Kidney epithelial cell (primary cell): Measurements from ENCODE around the gene DMPK. TPM values are rescaled to one million over a fixed set of nuclear protein-coding genes. Genes with fewer than 3 reads are reported as not detected.

Experiments used
- DNase-seq: peaks from one replicate; pipeline ENCODE4 v3.0.0-alpha.2; 2010; ENCODE audit warnings: low read depth
- H3K27me3 ChIP-seq: 2 replicates; pipeline ENCODE4 v1.6.0; 2011; ENCODE audit warnings: low read length; ENCODE audit not compliant: control insufficient read depth, insufficient read depth
- H3K36me3 ChIP-seq: 2 replicates; pipeline ENCODE4 v1.5.1; 2011; ENCODE audit warnings: low read length; ENCODE audit not compliant: control insufficient read depth, insufficient read depth
- H3K4me3 ChIP-seq: 2 replicates; pipeline ENCODE4 v1.5.1; 2011; ENCODE audit warnings: low read depth, mild to moderate bottlenecking, control low read depth, low read length
- total RNA-seq: library from RNA; depleted of rRNA; stranded (reverse); fragments of >200 nt; gene quantifications from 2 replicates; pipeline ENCODE4 v1.2.3, GENCODE V29; 2015
- TF ChIP-seq, protein P1 (sequence below): IDR thresholded peaks from 2 replicates; pipeline ENCODE4 v1.5.1; 2011; ENCODE audit warnings: mild to moderate bottlenecking, moderate library complexity, low read length, control low read depth, inconsistent platforms; ENCODE audit not compliant: insufficient read depth, poor library complexity, severe bottlenecking

Gene DMPK, protein sequence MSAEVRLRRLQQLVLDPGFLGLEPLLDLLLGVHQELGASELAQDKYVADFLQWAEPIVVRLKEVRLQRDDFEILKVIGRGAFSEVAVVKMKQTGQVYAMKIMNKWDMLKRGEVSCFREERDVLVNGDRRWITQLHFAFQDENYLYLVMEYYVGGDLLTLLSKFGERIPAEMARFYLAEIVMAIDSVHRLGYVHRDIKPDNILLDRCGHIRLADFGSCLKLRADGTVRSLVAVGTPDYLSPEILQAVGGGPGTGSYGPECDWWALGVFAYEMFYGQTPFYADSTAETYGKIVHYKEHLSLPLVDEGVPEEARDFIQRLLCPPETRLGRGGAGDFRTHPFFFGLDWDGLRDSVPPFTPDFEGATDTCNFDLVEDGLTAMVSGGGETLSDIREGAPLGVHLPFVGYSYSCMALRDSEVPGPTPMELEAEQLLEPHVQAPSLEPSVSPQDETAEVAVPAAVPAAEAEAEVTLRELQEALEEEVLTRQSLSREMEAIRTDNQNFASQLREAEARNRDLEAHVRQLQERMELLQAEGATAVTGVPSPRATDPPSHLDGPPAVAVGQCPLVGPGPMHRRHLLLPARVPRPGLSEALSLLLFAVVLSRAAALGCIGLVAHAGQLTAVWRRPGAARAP
- 17.7 and 17.8 TPM in 2 replicates for total RNA-seq

DNA sequence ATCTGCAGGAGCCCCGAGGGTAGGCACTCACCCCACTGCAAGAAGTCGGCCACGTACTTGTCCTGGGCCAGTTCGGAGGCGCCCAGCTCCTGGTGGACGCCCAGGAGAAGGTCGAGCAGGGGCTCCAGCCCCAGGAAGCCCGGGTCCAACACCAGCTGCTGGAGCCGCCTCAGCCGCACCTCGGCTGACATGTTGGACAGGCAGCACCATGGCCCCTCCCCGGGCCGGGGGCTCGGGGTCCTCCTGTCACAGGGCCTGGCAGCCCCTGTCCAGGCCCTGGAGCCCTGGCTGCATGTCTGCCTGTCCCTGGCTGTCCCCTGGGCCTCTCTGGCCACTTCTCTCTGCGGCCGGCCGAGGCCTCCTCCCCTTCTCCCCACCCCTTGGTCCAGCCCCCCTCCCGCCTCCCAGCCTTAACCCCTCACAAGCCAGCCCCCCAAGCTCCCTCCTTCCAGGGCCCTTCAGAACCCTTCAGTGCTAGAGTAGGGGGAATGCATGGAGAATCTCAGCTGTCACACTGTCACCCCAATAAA, at the start of gene DMPK:
Gene DMPK, minus strand, starts transcription at position 329 of the 530 bp plus-strand sequence. Its CDS starts 138 bp downstream, at position 191.
- no peak for DNase-seq
- H3K4me3 ChIP-seq = no peak within 1 kb of the TSS
- TF ChIP-seq, protein P1, sequence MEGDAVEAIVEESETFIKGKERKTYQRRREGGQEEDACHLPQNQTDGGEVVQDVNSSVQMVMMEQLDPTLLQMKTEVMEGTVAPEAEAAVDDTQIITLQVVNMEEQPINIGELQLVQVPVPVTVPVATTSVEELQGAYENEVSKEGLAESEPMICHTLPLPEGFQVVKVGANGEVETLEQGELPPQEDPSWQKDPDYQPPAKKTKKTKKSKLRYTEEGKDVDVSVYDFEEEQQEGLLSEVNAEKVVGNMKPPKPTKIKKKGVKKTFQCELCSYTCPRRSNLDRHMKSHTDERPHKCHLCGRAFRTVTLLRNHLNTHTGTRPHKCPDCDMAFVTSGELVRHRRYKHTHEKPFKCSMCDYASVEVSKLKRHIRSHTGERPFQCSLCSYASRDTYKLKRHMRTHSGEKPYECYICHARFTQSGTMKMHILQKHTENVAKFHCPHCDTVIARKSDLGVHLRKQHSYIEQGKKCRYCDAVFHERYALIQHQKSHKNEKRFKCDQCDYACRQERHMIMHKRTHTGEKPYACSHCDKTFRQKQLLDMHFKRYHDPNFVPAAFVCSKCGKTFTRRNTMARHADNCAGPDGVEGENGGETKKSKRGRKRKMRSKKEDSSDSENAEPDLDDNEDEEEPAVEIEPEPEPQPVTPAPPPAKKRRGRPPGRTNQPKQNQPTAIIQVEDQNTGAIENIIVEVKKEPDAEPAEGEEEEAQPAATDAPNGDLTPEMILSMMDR = no peak
- no peaks in the 10 kb centered on the region for H3K27me3 ChIP-seq
- peaks cover 2% of the 10 kb centered on the region for H3K36me3 ChIP-seq

DNA sequence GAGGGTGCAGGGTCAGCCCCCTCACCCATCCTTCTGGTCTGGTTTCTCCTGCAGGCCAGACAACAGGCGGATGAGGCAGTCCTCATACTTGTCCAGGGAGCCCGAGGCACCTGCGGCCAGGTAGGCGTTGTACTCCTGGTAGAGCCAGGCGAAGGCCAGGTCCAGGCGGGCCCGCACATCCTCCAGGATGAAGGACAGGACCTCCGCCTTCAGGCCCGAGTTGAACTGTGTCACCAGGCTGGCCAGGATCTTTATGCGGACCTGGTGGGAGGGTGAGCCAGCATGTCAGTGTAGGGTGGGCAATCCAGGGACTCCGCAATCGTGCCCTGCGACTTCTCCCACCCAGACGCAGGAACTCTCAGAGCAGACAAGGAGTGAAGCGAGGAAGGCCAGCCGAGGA, 46.7 kb upstream of the DMPK start:
- no peak for DNase-seq
- no peak overlapping the region for H3K4me3 ChIP-seq
- TF ChIP-seq, protein P1 = no peak
- peaks cover 8% of the 10 kb centered on the region for H3K36me3 ChIP-seq
- H3K27me3 ChIP-seq = no peaks in the 10 kb centered on the region

DNA sequence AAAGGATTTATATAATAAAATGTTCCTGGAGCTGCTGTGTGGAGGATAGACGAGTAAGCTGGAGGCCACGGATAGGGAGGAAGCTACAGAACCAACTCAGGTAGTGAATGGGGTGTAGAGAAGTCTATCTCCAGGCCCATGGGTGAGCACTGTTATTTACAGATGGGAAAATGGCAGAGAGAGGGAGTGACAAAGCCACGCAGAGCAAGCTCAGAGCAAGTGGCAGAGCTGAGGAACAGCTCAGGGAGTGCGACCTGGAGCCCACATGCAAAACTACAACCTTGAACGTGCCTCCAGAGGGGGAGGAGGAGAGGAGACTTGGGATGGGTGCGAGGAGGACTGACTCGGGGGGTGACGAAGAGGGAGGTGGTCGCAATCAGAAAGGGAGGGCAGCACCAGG, 46.2 kb upstream of the DMPK start:
- TF ChIP-seq, protein P1 = no peak
- Histone ChIP-seq H3K27me3 (no peaks in the 10 kb centered on the region), H3K4me3 (no peak overlapping the region), H3K36me3 (peaks cover 8% of the 10 kb centered on the region)
- DNase-seq = no peak

DNA sequence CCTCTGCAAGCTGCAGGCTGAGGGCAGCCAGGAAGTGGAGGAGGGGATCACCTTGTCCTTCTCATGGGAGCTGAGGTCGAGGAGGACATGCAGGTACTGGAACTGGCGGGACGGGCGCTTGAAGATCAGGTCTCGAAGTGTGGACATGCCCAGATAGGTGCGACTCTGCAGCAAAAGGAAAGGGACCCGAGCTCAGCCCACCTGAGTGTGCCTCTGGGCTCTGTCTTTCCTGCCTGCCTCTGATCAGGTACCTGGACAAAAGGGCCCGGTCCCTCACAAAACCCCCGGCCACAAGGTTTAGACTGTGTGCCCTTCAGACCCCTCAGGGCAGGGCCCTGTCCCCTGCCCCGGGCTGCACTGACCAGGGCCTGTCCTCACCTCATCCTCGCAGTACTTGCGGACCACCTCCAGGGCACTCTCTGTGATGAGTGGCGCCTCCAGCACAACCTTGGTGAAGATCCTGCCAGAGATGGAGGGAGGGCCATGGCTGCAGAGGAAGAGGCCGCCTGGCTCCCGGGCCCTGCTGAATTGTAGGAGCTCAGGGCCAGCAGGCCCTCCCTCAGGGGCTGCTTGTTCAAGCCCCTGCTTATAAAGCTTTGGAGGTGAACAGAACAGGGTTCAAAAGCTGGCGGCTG, 45.3 kb upstream of the DMPK start:
- peaks cover 8% of the 10 kb centered on the region for H3K36me3 ChIP-seq
- H3K4me3 ChIP-seq = no peak overlapping the region
- H3K27me3 ChIP-seq = no peaks in the 10 kb centered on the region
- TF ChIP-seq, protein P1 = no peak
- no peak for DNase-seq

DNA sequence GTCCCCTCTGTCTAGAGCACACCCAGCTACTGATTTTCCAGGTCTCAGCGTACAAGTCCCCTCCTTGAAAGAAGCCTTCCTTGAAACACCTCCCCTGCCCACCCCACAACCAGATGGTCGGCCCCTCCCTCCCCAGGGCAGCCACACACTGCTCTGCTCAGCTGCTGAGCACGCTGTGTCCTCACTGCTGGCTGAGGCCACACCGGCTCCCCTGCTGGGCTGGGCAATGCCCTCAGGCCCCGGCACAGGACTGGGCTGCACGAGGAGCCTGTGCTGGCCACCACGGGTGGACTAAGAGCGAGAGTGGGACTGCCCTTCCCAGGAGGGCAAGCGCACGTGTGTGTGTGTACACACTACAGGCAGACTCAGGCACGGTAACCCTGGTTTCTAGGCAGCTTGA, 44.6 kb upstream of the DMPK start:
- H3K36me3 ChIP-seq = peaks cover 9% of the 10 kb centered on the region
- H3K4me3 ChIP-seq = no peak overlapping the region
- H3K27me3 ChIP-seq = no peaks in the 10 kb centered on the region
- TF ChIP-seq, protein P1 = no peak
- DNase-seq = no peak
